ENCODE measurements around the gene DAZAP1. TPM values are rescaled to one million over a fixed set of nuclear protein-coding genes. Genes with fewer than 3 reads are reported as not detected.
A peak's percentile ranks its signal among the peaks of the same experiment; 100 is the strongest.

DAZAP1 gene
- total RNA-seq, 4 donors from 2014 or later = 1.2 to 102 (median 23.8) TPM

DNA sequence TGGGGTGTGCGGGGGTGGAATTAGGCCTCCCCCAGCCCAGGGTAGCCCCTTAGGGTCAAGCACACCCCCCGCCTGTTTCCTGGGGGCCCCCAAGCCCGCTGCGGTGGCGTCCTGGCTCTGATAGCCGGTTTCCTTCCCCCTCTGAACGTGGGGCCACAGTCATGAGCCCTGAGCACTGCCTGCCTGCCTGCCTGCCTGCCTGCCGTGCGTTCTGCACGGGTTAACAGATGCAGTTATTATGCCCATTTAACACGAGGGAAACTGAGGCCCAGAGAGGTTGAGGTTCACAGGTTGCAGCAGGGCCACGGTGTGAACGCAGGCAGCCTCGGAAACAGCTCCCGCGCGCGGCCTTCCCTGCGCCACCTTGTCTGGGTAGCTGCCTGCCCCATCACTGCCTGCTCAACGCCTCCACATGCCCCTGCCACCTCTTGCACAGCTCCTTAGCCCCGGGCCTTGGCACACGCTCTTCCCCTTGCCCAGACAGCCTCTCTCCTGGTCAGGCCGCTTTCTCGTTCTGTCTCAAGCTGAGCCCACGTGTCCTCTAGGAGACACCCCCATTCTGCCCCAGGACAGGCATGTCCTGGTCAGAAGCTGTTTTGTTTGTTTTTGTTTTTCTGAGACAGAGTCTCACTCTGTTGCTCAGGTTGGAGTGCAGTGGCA, 4.8 kb upstream of the DAZAP1 start:
- no peak for TF ChIP-seq POLR2A (IDR thresholded peaks at IDR 0.05)
- TF ChIP-seq, protein P1, sequence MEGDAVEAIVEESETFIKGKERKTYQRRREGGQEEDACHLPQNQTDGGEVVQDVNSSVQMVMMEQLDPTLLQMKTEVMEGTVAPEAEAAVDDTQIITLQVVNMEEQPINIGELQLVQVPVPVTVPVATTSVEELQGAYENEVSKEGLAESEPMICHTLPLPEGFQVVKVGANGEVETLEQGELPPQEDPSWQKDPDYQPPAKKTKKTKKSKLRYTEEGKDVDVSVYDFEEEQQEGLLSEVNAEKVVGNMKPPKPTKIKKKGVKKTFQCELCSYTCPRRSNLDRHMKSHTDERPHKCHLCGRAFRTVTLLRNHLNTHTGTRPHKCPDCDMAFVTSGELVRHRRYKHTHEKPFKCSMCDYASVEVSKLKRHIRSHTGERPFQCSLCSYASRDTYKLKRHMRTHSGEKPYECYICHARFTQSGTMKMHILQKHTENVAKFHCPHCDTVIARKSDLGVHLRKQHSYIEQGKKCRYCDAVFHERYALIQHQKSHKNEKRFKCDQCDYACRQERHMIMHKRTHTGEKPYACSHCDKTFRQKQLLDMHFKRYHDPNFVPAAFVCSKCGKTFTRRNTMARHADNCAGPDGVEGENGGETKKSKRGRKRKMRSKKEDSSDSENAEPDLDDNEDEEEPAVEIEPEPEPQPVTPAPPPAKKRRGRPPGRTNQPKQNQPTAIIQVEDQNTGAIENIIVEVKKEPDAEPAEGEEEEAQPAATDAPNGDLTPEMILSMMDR (IDR thresholded peaks at IDR 0.05) = no peak
- Histone ChIP-seq H3K27me3 (no peaks in the 10 kb centered on the region), H3K4me3 (no peak overlapping the region), H3K36me3 (no peaks in the 10 kb centered on the region), H3K27ac (no peak overlapping the region), H3K4me1 (peaks cover 0 to 18% of the 10 kb centered on the region in 2 donors), H3K9me3 (no peaks in the 10 kb centered on the region)
- no peak for DNase-seq
- intact Hi-C loops (cut with DNase I; ENCODE audit: low total_unique reads) = no loop called here

DNA sequence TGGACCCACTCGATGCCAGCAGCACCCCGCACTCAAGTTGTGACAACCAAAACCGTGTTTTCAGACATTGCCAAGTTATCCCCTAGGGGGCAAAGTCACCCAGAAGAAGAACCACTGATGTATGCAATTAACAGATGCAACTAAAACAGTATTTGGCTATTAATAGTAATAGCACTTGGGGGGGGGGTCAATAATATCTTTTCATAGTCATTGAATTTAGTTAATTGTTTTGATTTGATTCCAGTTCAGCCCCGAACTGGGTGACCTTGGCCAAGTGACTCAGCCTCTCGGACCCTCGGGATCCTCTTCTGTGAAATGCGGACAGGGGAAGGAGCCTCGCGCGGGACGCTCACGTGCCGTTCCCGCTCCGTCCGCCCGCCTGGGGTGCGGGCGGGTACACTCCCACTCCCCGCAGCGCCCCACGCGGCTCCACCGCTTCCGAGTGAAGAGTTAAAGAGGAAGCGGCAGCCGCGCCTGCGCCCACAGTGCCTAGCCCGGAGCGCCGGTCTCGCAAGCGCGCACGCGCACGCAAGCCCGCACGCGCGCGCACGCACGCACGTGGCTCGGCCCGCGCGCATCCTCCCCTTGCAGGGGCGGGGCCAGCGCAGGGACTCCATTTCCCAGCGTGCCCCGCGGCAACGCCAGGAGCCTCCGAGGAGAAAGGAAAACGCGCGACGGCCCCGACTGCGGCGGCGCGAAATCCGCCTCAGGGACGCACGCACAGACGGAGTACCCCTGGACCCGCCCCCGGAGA, 435 bp upstream of the DAZAP1 start:
- no peaks in the 10 kb centered on the region for H3K36me3 ChIP-seq
- peaks cover 0 to 31% of the 10 kb centered on the region in 2 donors for H3K4me1 ChIP-seq
- H3K27ac ChIP-seq = peak overlapping the region; percentile 82 to 91
- H3K4me3 ChIP-seq = peak overlapping the region; percentile 32 to 62
- TF ChIP-seq, protein P1 (IDR thresholded peaks at IDR 0.05) = peak in 3 of 4 experiments; percentile 15 to 41 (median 37)
- TF ChIP-seq POLR2A (IDR thresholded peaks at IDR 0.05) = no peak
- H3K27me3 ChIP-seq = no peaks in the 10 kb centered on the region
- intact Hi-C loops (cut with DNase I; ENCODE audit: low total_unique reads) = no loop called here
- no peaks in the 10 kb centered on the region for H3K9me3 ChIP-seq
- peak; percentile 98 to 99 for DNase-seq

DNA sequence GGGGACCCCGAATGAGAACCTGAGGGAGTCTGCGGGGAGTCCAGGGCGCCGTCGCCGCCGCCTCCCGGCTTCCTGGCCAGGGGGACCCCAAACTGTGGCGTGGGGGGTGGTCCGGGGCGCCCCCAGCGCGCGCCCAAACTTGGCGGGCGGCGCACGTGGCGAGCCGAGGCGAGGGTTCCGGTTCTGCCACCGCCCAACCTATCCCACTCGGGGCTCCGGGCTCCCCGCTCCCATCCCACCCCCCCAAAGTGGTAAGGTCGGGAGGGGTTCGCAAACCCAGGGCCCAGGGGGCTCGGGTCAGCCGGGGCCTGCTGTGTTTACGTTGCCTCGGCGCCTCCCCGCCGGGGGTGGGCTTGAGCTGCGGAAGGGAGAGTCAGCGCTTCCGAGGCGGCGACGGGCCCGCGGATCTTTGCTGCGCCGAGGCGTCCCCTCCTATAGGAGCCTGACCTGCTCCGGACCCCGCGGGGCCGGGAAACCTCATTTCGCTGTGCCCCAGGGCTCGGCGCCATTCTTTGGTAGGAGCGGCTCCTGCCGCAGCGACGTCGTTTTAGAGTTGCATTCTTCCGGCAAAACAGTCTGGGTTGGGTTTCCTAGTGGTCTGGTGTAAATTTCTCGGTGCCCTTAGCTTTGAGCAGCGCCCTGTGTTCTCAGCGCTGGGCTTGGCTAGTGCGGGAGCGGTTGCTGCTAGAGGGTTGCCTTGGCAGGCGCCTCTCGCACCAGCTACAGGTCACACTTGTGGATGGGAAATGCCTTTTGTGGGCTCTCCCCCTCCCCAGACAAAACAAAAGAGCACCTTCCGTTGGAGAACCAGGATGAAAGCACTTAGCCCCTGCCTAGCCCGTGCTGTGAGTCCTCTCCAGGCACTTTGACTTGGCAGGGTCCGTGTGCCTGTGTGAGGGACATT, 1.2 kb downstream of the DAZAP1 start:
- peaks cover 0 to 42% of the 10 kb centered on the region in 2 donors for H3K4me1 ChIP-seq
- peak in 1 of 2 donors; percentile 37 for DNase-seq

DNA sequence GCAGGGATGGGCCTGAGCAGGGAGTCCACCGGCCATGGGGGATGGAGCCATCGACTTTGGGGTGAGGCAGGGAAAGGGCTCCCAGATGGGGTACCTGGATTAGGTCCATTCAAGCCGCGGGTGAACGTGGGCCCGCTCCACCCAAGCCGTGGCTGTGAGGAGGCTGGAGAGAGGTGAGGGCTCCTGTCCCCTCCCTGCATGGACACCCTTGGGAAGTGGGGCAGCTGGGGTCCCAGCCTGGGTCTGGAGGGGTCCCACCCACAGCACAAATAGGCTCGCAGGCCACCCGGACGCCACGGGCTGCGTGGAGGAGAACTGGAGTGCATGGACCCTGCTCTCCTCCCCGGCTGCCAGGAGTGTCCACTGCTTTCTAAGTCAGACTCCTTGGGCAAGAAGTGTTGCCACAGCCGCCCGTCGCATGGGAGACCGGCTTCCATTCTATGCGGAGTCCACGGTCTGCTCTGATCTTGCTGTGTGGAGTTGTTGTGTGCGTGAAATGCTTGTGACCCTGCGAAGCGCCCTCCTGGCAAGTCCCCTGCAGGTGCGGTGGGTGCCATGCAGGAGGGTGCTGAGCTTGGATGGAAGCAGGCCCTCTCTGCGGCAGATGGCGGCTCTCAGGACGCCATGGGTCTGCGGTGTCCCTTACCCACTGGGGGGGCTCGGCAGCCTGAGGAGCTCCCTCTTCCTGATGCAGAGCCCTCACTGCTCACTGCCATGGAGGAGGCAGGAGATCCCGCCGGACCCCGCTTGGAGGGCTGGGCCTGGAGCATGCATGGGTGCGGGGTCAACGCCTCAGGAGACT, 2.0 kb downstream of the DAZAP1 start:
- intact Hi-C loops (cut with DNase I; ENCODE audit: low total_unique reads) = no loop called here
- Histone ChIP-seq H3K4me3 (peak overlapping the region; percentile 98 to 100), H3K27ac (peak overlapping the region; percentile 86 to 91), H3K27me3 (no peaks in the 10 kb centered on the region), H3K36me3 (no peaks in the 10 kb centered on the region), H3K4me1 (peaks cover 0 to 42% of the 10 kb centered on the region in 2 donors), H3K9me3 (no peaks in the 10 kb centered on the region)
- DNase-seq = no peak
- TF ChIP-seq POLR2A (IDR thresholded peaks at IDR 0.05) = no peak
- TF ChIP-seq, protein P1 (IDR thresholded peaks at IDR 0.05) = no peak

More for the DNA sequence above, 1.2 kb downstream of the DAZAP1 start:
- Histone ChIP-seq H3K4me3 (peak overlapping the region; percentile 98 to 100), H3K9me3 (no peaks in the 10 kb centered on the region), H3K27me3 (no peaks in the 10 kb centered on the region), H3K27ac (peak overlapping the region; percentile 86 to 91), H3K36me3 (no peaks in the 10 kb centered on the region)
- intact Hi-C loops (cut with DNase I; ENCODE audit: low total_unique reads) = no loop called here
- no peak for TF ChIP-seq POLR2A (IDR thresholded peaks at IDR 0.05)
- TF ChIP-seq, protein P1 (IDR thresholded peaks at IDR 0.05) = no peak
